ENCODE measurements around the gene C9orf57.
"Not testable (repeated sequence)": the region's sequence is repeated elsewhere in the genome, so short reads cannot be mapped to it uniquely, and the experiment has no call there.

C9orf57 gene

GRCh38 chr9:72060513-72060912 lies at the start of gene C9orf57:
TSS of gene C9orf57 (minus strand) at chr9:72060613. CDS start at chr9:72059331, 1,282 bp downstream.
- H3K27me3 ChIP-seq (ENCODE audit: low read depth): no peaks in the 10 kb centered on the region
- no peaks in the 10 kb centered on the region for H3K4me1 ChIP-seq
- no peak within 1 kb of the TSS for H3K4me3 ChIP-seq
- in situ Hi-C loops (cut with MboI; ENCODE audit: low sequenced_read_pairs): no loop called here
- no peak for DNase-seq (ENCODE audit: low spot score in 2 of 2)
- no peaks in the 10 kb centered on the region for H3K9me3 ChIP-seq
- H3K36me3 ChIP-seq (replicated peaks): no peaks in the 10 kb centered on the region

GRCh38 chr9:72102520-72102919 lies 42.1 kb upstream of the C9orf57 start:
- H3K36me3 ChIP-seq (replicated peaks): no peaks in the 10 kb centered on the region
- in situ Hi-C loops (cut with MboI; ENCODE audit: low sequenced_read_pairs): no loop called here
- H3K27me3 ChIP-seq (ENCODE audit: low read depth): no peaks in the 10 kb centered on the region
- no peak for DNase-seq (ENCODE audit: low spot score in 2 of 2)
- no peaks in the 10 kb centered on the region for H3K4me1 ChIP-seq
- H3K9me3 ChIP-seq: no peaks in the 10 kb centered on the region
- no peak overlapping the region for H3K4me3 ChIP-seq

GRCh38 chr9:72095520-72095919 lies 35.1 kb upstream of the C9orf57 start:
- H3K27me3 ChIP-seq (ENCODE audit: low read depth); H3K4me3 ChIP-seq; H3K4me1 ChIP-seq; in situ Hi-C loops (cut with MboI; ENCODE audit: low sequenced_read_pairs); H3K9me3 ChIP-seq; DNase-seq (ENCODE audit: low spot score in 2 of 2); H3K36me3 ChIP-seq (replicated peaks): not testable (repeated sequence)

GRCh38 chr9:72092820-72093219 lies 32.4 kb upstream of the C9orf57 start:
- Histone ChIP-seq H3K9me3 (no peaks in the 10 kb centered on the region), H3K27me3 (ENCODE audit: low read depth) (no peaks in the 10 kb centered on the region), H3K36me3 (replicated peaks) (no peaks in the 10 kb centered on the region), H3K4me3 (no peak overlapping the region), H3K4me1 (no peaks in the 10 kb centered on the region)
- in situ Hi-C loops (cut with MboI; ENCODE audit: low sequenced_read_pairs): no loop called here
- no peak for DNase-seq (ENCODE audit: low spot score in 2 of 2)

GRCh38 chr9:72089451-72090130 lies 29.2 kb upstream of the C9orf57 start:
- in situ Hi-C loops (cut with MboI; ENCODE audit: low sequenced_read_pairs): no loop called here
- no peak for DNase-seq (ENCODE audit: low spot score in 2 of 2)
- Histone ChIP-seq H3K4me3 (no peak overlapping the region), H3K4me1 (no peaks in the 10 kb centered on the region), H3K36me3 (replicated peaks) (no peaks in the 10 kb centered on the region), H3K27me3 (ENCODE audit: low read depth) (no peaks in the 10 kb centered on the region), H3K9me3 (no peaks in the 10 kb centered on the region)

GRCh38 chr9:72082536-72082935 lies 22.1 kb upstream of the C9orf57 start:
- Histone ChIP-seq H3K9me3 (no peaks in the 10 kb centered on the region), H3K4me3 (no peak overlapping the region), H3K4me1 (no peaks in the 10 kb centered on the region), H3K27me3 (ENCODE audit: low read depth) (no peaks in the 10 kb centered on the region), H3K36me3 (replicated peaks) (no peaks in the 10 kb centered on the region)
- in situ Hi-C loops (cut with MboI; ENCODE audit: low sequenced_read_pairs): no loop called here
- no peak for DNase-seq (ENCODE audit: low spot score in 2 of 2)

GRCh38 chr9:72074666-72075065 lies 14.3 kb upstream of the C9orf57 start:
- in situ Hi-C loops (cut with MboI; ENCODE audit: low sequenced_read_pairs): not testable (repeated sequence)

GRCh38 chr9:72065076-72065475 lies 4.7 kb upstream of the C9orf57 start:
- in situ Hi-C loops (cut with MboI; ENCODE audit: low sequenced_read_pairs): no loop called here
- Histone ChIP-seq H3K36me3 (replicated peaks) (no peaks in the 10 kb centered on the region), H3K27me3 (ENCODE audit: low read depth) (no peaks in the 10 kb centered on the region), H3K4me1 (no peaks in the 10 kb centered on the region), H3K4me3 (no peak overlapping the region), H3K9me3 (no peaks in the 10 kb centered on the region)
- no peak for DNase-seq (ENCODE audit: low spot score in 2 of 2)

More at GRCh38 chr9:72074666-72075065, 14.3 kb upstream of the C9orf57 start:
- not testable (repeated sequence) for H3K4me3 ChIP-seq; H3K9me3 ChIP-seq; H3K36me3 ChIP-seq (replicated peaks); H3K27me3 ChIP-seq (ENCODE audit: low read depth); H3K4me1 ChIP-seq; DNase-seq (ENCODE audit: low spot score in 2 of 2)

- DNase-seq (ENCODE audit: low spot score in 2 of 2): no peak
- Histone ChIP-seq H3K4me3 (no peak overlapping the region), H3K4me1 (no peaks in the 10 kb centered on the region), H3K9me3 (no peaks in the 10 kb centered on the region), H3K36me3 (replicated peaks) (no peaks in the 10 kb centered on the region), H3K27me3 (ENCODE audit: low read depth) (no peaks in the 10 kb centered on the region)
- in situ Hi-C loops (cut with MboI; ENCODE audit: low sequenced_read_pairs): no loop called here
Measured at GRCh38 chr9:72052122-72052521, 8.3 kb downstream of the C9orf57 start.

- no peaks in the 10 kb centered on the region for H3K27me3 ChIP-seq (ENCODE audit: low read depth)
- no peak for DNase-seq (ENCODE audit: low spot score in 2 of 2)
- H3K4me1 ChIP-seq: no peaks in the 10 kb centered on the region
- no peak overlapping the region for H3K4me3 ChIP-seq
- in situ Hi-C loops (cut with MboI; ENCODE audit: low sequenced_read_pairs): loop anchor here (25.0 kb wide), 3 partner anchors 538 to 1138 kb away; no protein-coding TSS in a partner anchor
- no peaks in the 10 kb centered on the region for H3K9me3 ChIP-seq
- H3K36me3 ChIP-seq (replicated peaks): no peaks in the 10 kb centered on the region
Measured at GRCh38 chr9:72048850-72049249, 11.6 kb downstream of the C9orf57 start.

- Histone ChIP-seq H3K27me3 (ENCODE audit: low read depth) (no peaks in the 10 kb centered on the region), H3K4me3 (no peak overlapping the region), H3K9me3 (no peaks in the 10 kb centered on the region), H3K4me1 (no peaks in the 10 kb centered on the region), H3K36me3 (replicated peaks) (no peaks in the 10 kb centered on the region)
- in situ Hi-C loops (cut with MboI; ENCODE audit: low sequenced_read_pairs): loop anchor here (25.0 kb wide), 3 partner anchors 540 to 1140 kb away; no protein-coding TSS in a partner anchor
- DNase-seq (ENCODE audit: low spot score in 2 of 2): no peak
Measured at GRCh38 chr9:72046630-72047456, 13.6 kb downstream of the C9orf57 start.

GRCh38 chr9:72044095-72044494 lies 16.3 kb downstream of the C9orf57 start:
- no peak for DNase-seq (ENCODE audit: low spot score in 2 of 2)
- H3K27me3 ChIP-seq (ENCODE audit: low read depth): no peaks in the 10 kb centered on the region
- no peaks in the 10 kb centered on the region for H3K9me3 ChIP-seq
- in situ Hi-C loops (cut with MboI; ENCODE audit: low sequenced_read_pairs): loop anchor here (25.0 kb wide), 3 partner anchors 543 to 1143 kb away; no protein-coding TSS in a partner anchor
- no peaks in the 10 kb centered on the region for H3K4me1 ChIP-seq
- no peaks in the 10 kb centered on the region for H3K36me3 ChIP-seq (replicated peaks)
- no peak overlapping the region for H3K4me3 ChIP-seq

GRCh38 chr9:72043576-72043975 lies 16.8 kb downstream of the C9orf57 start:
- H3K36me3 ChIP-seq (replicated peaks): no peaks in the 10 kb centered on the region
- H3K4me1 ChIP-seq: no peaks in the 10 kb centered on the region
- H3K9me3 ChIP-seq: no peaks in the 10 kb centered on the region
- no peak for DNase-seq (ENCODE audit: low spot score in 2 of 2)
- no peak overlapping the region for H3K4me3 ChIP-seq
- in situ Hi-C loops (cut with MboI; ENCODE audit: low sequenced_read_pairs): loop anchor here (25.0 kb wide), 3 partner anchors 544 to 1144 kb away; no protein-coding TSS in a partner anchor
- H3K27me3 ChIP-seq (ENCODE audit: low read depth): no peaks in the 10 kb centered on the region

GRCh38 chr9:72042928-72043327 lies 17.5 kb downstream of the C9orf57 start:
- Histone ChIP-seq H3K27me3 (ENCODE audit: low read depth) (no peaks in the 10 kb centered on the region), H3K4me1 (no peaks in the 10 kb centered on the region), H3K4me3 (no peak overlapping the region), H3K9me3 (no peaks in the 10 kb centered on the region), H3K36me3 (replicated peaks) (no peaks in the 10 kb centered on the region)
- in situ Hi-C loops (cut with MboI; ENCODE audit: low sequenced_read_pairs): loop anchor here (25.0 kb wide), 3 partner anchors 544 to 1144 kb away; no protein-coding TSS in a partner anchor
- DNase-seq (ENCODE audit: low spot score in 2 of 2): no peak

Data from HAP-1 (cell line).